GM18951 (cell line): ENCODE measurements around the gene ZNF443.
"Not testable (repeated sequence)": the region's sequence is repeated elsewhere in the genome, so short reads cannot be mapped to it uniquely, and the experiment has no call there.

ENCODE experiments used
- POLR2A ChIP-seq: IDR thresholded peaks from 4 replicates; pipeline ENCODE4 v1.6.1; 2011; ENCODE audit warnings: mild to moderate bottlenecking; ENCODE audit not compliant: insufficient read length, insufficient read depth; ENCODE audit errors: extremely low read depth
- in situ Hi-C: fragments of 300-500 bp; cut with MboI; formaldehyde crosslinking; loops from one replicate; pipeline ENCODE4 v1.12.0; 2022; ENCODE audit warnings: low sequenced_read_pairs, mixed read lengths, inconsistent platforms; ENCODE audit not compliant: unreplicated experiment

Gene ZNF443

DNA sequence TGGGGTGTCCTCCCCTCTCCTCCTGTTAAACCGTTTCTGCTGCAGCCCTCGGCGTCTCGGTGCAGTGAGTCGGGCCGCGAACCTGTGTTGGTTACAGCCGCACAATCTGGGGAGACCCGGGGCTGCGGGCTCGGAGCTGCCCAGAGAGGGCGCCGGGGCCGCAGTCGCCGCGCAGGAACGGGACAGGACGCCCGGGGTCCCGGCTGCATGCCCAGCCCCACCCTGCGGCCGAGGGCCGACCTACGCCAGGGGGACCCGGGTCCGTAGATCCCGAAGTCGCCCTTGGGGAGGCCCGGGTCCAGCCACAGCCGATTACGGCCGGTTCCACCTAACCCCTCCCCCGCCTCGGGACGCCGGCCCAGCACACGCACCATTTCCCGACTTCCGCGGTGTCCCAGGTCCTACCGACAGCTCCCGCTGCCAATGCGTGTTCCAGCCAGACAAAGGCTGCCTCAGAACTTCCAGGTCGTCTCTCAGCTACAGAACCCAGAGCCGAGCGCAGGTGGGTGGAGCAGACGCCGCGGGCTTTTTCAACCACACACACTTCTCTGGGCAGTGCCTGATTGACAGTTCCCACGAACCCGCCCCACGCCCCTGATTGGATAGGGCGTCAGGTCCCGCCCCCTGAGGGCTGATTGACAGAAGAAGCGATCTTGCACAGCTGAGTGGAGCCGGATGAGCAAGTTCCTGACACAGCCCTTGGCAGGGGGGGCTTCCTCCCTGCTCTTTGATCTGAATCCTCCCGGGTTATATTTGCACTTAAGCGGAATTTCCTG lies at the start of gene ZNF443:
Gene ZNF443, minus strand, starts transcription at position 481 of the 776 bp plus-strand sequence. Its CDS starts 107 bp downstream, at position 374.
- peak; percentile 70 for TF ChIP-seq POLR2A
- in situ Hi-C loops, result no loop called here

GRCh38 chr19:12486265-12486783 lies 45.5 kb upstream of the ZNF443 start:
- in situ Hi-C loops, result not testable (repeated sequence)

DNA sequence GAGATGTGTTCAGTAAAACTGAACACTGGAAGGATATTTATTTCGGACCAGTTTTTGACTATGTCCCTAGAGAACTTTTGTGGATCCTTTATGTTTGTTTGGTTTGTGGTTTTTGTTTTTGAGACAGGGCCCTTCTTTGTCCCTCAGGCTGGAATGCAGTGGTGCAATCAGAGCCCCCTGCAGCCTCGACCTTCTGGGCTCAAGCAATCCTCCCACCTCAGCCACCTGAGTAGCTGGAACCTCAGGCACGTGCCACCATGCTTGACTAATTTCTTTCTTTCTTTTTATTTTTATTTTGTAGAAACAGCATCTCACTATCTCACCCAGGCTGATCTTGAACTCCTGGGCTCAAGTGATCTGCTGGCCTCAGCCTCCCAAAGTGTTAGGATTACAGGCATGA lies 44.8 kb upstream of the ZNF443 start:
- TF ChIP-seq POLR2A, result no peak

DNA sequence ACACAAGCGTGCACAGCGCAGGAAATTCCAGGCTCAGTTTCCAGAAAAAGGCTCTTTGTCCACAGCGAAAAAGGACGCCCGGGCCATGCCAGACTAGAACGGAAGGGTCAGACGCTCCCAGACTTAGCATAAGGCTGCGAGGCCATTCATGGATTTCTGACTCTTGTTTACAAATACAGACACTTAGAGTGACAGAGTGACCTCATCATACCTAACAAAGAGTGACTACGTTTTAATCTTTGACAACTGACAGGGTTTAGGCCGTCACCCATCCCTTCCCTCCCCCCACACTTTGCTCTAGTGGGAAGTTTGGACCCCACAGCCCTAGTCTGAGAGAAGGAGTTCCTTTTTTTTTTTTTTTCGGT lies 44.2 kb upstream of the ZNF443 start:
- TF ChIP-seq POLR2A, result no peak
- in situ Hi-C loops, result no loop called here

More for the DNA sequence above, 44.8 kb upstream of the ZNF443 start:
- in situ Hi-C loops, result no loop called here

DNA sequence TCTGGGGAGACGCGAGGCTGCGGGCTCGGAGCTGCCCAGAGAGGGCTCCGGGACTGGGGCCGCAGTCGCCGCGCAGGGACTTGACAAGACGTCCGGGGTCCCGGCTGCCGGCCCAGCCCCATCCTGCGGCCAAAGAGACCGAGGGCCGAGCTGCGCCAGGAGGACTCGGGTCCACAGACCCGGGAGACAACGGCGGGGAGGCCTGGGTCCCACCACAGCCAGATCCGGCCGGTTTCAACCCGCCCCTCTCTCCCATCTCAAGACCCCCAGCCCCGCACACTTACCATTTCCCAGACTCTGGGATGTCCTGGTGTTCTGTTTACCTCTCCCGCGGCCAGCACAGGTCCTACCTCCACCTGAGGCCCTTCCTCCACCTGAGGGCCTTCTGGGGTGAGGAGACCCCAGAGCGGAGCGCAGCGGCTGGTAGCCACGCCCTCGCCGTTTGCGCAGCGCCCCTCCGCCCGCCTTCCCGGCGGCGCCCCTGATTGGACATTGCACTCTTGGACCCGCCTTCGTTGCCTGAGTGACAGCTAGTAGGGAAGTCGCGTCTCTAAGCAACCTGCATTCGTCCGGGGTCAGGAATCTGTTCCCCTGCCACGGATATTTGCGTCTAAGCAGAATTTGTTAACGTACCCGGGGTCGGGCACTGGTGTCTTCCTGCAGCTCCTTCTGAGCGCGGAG lies 43.7 kb upstream of the ZNF443 start, which contains the start of gene ZNF709:
Gene ZNF709, minus strand, starts transcription at position 446 of the 681 bp plus-strand sequence. Its CDS starts 159 bp downstream, at position 287.
- TF ChIP-seq POLR2A, result peak; percentile 78
- in situ Hi-C loops, result no loop called here

DNA sequence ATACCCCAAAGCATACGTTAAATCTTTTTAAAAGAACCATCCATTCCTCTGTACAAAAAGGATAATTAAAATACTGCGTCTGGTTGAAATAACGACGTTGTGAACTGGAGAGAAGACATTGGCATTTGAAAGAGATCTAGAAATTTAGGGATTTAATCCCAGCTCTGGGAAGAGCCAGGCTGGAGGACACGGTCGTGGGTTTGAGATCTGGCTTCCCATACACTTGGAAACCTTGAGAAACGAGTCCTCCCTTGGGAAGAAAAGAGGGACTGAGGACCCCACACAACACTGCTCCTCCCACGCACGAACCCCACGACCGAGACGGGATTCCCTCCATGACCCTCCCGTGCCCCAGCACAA lies 43.2 kb upstream of the ZNF443 start:
- in situ Hi-C loops, result no loop called here
- TF ChIP-seq POLR2A, result no peak

- in situ Hi-C loops, result no loop called here
- TF ChIP-seq POLR2A, result no peak
Measured at GRCh38 chr19:12482509-12482886, 41.7 kb upstream of the ZNF443 start.

GRCh38 chr19:12481781-12482508 lies 41.1 kb upstream of the ZNF443 start:
- in situ Hi-C loops, result no loop called here
- TF ChIP-seq POLR2A, result no peak

- in situ Hi-C loops, result no loop called here
- no peak for TF ChIP-seq POLR2A
Measured at GRCh38 chr19:12478234-12478941, 37.6 kb upstream of the ZNF443 start.

DNA sequence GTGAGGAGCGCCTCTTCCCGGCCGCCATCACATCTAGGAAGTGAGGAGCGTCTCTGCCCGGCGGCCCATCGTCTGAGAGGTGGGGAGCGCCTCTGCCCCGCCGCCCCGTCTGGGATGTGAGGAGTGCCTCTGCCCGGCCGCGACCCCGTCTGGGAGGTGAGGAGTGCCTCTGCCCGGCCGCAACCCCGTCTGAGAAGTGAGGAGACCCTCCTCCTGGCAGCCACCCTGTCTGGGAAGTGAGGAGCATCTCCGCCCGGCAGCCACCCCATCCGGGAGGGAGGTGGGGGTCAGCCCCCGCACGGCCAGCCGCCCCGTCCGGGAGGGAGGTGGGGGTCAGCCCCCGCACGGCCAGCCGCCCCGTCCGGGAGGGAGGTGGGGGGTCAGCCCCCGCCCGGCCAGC lies 26.8 kb upstream of the ZNF443 start:
- in situ Hi-C loops, result not testable (repeated sequence)

GRCh38 chr19:12465211-12465610 lies 24.4 kb upstream of the ZNF443 start:
- in situ Hi-C loops, result no loop called here
- no peak for TF ChIP-seq POLR2A

GRCh38 chr19:12464769-12465168 lies 23.9 kb upstream of the ZNF443 start:
- no peak for TF ChIP-seq POLR2A
- in situ Hi-C loops, result no loop called here

- in situ Hi-C loops, result not testable (repeated sequence)
Measured at GRCh38 chr19:12464139-12464538, 23.3 kb upstream of the ZNF443 start.
